ENCODE data around the gene CCS. TPM values are rescaled to one million over a fixed set of nuclear protein-coding genes. Genes with fewer than 3 reads are reported as not detected.

CCS gene
- polyA plus RNA-seq, 3 donors from 2014 or later: 34.3 to 52.8 (median 41.7) TPM

GRCh38 chr11:66612458-66612857, 19.5 kb downstream of the CCS start:
- H3K4me3 Mint-ChIP-seq: no peak overlapping the region
- H3K36me3 Mint-ChIP-seq: no peaks in the 10 kb centered on the region
- H3K4me1 Mint-ChIP-seq: peaks cover 31 to 36% of the 10 kb centered on the region in 2 donors
- peaks cover 12 to 14% (median 13%) of the 10 kb centered on the region in 3 donors for H3K27me3 Mint-ChIP-seq (ENCODE audit: low read depth in 3 of 3)
- H3K27ac Mint-ChIP-seq: no peak overlapping the region
- no peaks in the 10 kb centered on the region for H3K9me3 Mint-ChIP-seq
- DNase-seq: no peak

- peaks cover 47 to 52% of the 10 kb centered on the region in 2 donors for H3K4me1 Mint-ChIP-seq
These were observed 21.1 kb downstream of the CCS start for GRCh38 chr11:66614073-66614472.

GRCh38 chr11:66616379-66617154, 23.6 kb downstream of the CCS start, which contains the start of gene RBM14:
RBM14 (plus strand) TSS chr11:66616630; CDS start chr11:66616721, 91 bp downstream.
- peak within 1 kb of the TSS; percentile 96 to 99 (median 98) for H3K27ac Mint-ChIP-seq
- H3K4me3 Mint-ChIP-seq: peak within 1 kb of the TSS; percentile 97 to 99 (median 98)
- H3K4me1 Mint-ChIP-seq: peaks cover 54 to 62% of the 10 kb centered on the region in 2 donors
- DNase-seq: peak; percentile 99
- peaks cover 14 to 28% (median 23%) of the 10 kb centered on the region in 3 donors for H3K27me3 Mint-ChIP-seq (ENCODE audit: low read depth in 3 of 3)
- H3K36me3 Mint-ChIP-seq: peaks cover 0 to 4% (median 0%) of the 10 kb centered on the region in 3 donors
- H3K9me3 Mint-ChIP-seq: no peaks in the 10 kb centered on the region

More at GRCh38 chr11:66614073-66614472, 21.1 kb downstream of the CCS start:
- Mint-ChIP-seq H3K9me3 (no peaks in the 10 kb centered on the region), H3K4me3 (no peak overlapping the region), H3K27ac (no peak overlapping the region), H3K36me3 (peaks cover 0 to 4% (median 0%) of the 10 kb centered on the region in 3 donors), H3K27me3 (ENCODE audit: low read depth in 3 of 3) (peaks cover 14 to 26% (median 22%) of the 10 kb centered on the region in 3 donors)
- DNase-seq: no peak

- peaks cover 61 to 69% of the 10 kb centered on the region in 2 donors for H3K4me1 Mint-ChIP-seq
- H3K4me3 Mint-ChIP-seq: peak overlapping the region; percentile 97 to 99 (median 98)
- peaks cover 0 to 4% (median 0%) of the 10 kb centered on the region in 3 donors for H3K36me3 Mint-ChIP-seq
- H3K9me3 Mint-ChIP-seq: no peaks in the 10 kb centered on the region
- DNase-seq: no peak
- peaks cover 14 to 30% (median 23%) of the 10 kb centered on the region in 3 donors for H3K27me3 Mint-ChIP-seq (ENCODE audit: low read depth in 3 of 3)
- peak overlapping the region; percentile 96 to 99 (median 98) for H3K27ac Mint-ChIP-seq
These were observed 24.3 kb downstream of the CCS start for GRCh38 chr11:66617155-66617834.

- peak; percentile 49 to 66 (median 60) for DNase-seq
- peaks cover 0 to 10% (median 3%) of the 10 kb centered on the region in 3 donors for H3K36me3 Mint-ChIP-seq
These were observed 26.1 kb downstream of the CCS start for GRCh38 chr11:66619080-66619554.

GRCh38 chr11:66624450-66624849, 31.5 kb downstream of the CCS start:
- DNase-seq: no peak
- H3K9me3 Mint-ChIP-seq: no peaks in the 10 kb centered on the region
- no peak overlapping the region for H3K27ac Mint-ChIP-seq
- peaks cover 7 to 24% (median 7%) of the 10 kb centered on the region in 3 donors for H3K27me3 Mint-ChIP-seq (ENCODE audit: low read depth in 3 of 3)
- H3K36me3 Mint-ChIP-seq: peaks cover 4 to 34% (median 7%) of the 10 kb centered on the region in 3 donors
- H3K4me3 Mint-ChIP-seq: no peak overlapping the region
- peaks cover 72% of the 10 kb centered on the region in 2 donors for H3K4me1 Mint-ChIP-seq

More at GRCh38 chr11:66619080-66619554, 26.1 kb downstream of the CCS start:
- Mint-ChIP-seq H3K27me3 (ENCODE audit: low read depth in 3 of 3) (peaks cover 14 to 37% (median 23%) of the 10 kb centered on the region in 3 donors), H3K4me3 (peak overlapping the region; percentile 97 to 99 (median 98)), H3K27ac (peak overlapping the region; percentile 96 to 99 (median 98)), H3K4me1 (peaks cover 79 to 88% of the 10 kb centered on the region in 2 donors), H3K9me3 (no peaks in the 10 kb centered on the region)

GRCh38 chr11:66625041-66625751, 32.2 kb downstream of the CCS start:
- no peak overlapping the region for H3K27ac Mint-ChIP-seq
- DNase-seq: no peak

GRCh38 chr11:66625752-66626149, 32.8 kb downstream of the CCS start:
- Mint-ChIP-seq H3K27me3 (ENCODE audit: low read depth in 3 of 3) (peaks cover 7 to 24% (median 10%) of the 10 kb centered on the region in 3 donors), H3K36me3 (peaks cover 4 to 39% (median 7%) of the 10 kb centered on the region in 3 donors), H3K4me3 (no peak overlapping the region), H3K4me1 (peaks cover 64 to 69% of the 10 kb centered on the region in 2 donors), H3K27ac (no peak overlapping the region), H3K9me3 (no peaks in the 10 kb centered on the region)
- no peak for DNase-seq

More at GRCh38 chr11:66625041-66625751, 32.2 kb downstream of the CCS start:
- H3K4me1 Mint-ChIP-seq: peaks cover 68 to 72% of the 10 kb centered on the region in 2 donors
- no peak overlapping the region for H3K4me3 Mint-ChIP-seq
- no peaks in the 10 kb centered on the region for H3K9me3 Mint-ChIP-seq
- H3K36me3 Mint-ChIP-seq: peaks cover 4 to 38% (median 7%) of the 10 kb centered on the region in 3 donors
- H3K27me3 Mint-ChIP-seq (ENCODE audit: low read depth in 3 of 3): peaks cover 7 to 24% (median 10%) of the 10 kb centered on the region in 3 donors

GRCh38 chr11:66626382-66626781, 33.4 kb downstream of the CCS start:
- H3K27ac Mint-ChIP-seq: peak overlapping the region in 1 of 6 donors; percentile 71
- H3K36me3 Mint-ChIP-seq: peaks cover 4 to 39% (median 7%) of the 10 kb centered on the region in 3 donors
- H3K27me3 Mint-ChIP-seq (ENCODE audit: low read depth in 3 of 3): peaks cover 7 to 24% (median 10%) of the 10 kb centered on the region in 3 donors
- H3K4me3 Mint-ChIP-seq: no peak overlapping the region
- H3K9me3 Mint-ChIP-seq: no peaks in the 10 kb centered on the region
- no peak for DNase-seq
- peaks cover 58 to 63% of the 10 kb centered on the region in 2 donors for H3K4me1 Mint-ChIP-seq

- H3K27me3 Mint-ChIP-seq (ENCODE audit: low read depth in 3 of 3): peaks cover 7 to 23% (median 10%) of the 10 kb centered on the region in 3 donors
- no peak overlapping the region for H3K27ac Mint-ChIP-seq
- no peak overlapping the region for H3K4me3 Mint-ChIP-seq
- DNase-seq: no peak
- H3K9me3 Mint-ChIP-seq: no peaks in the 10 kb centered on the region
- peaks cover 54 to 61% of the 10 kb centered on the region in 2 donors for H3K4me1 Mint-ChIP-seq
- H3K36me3 Mint-ChIP-seq: peaks cover 4 to 39% (median 7%) of the 10 kb centered on the region in 3 donors
These were observed 33.9 kb downstream of the CCS start for GRCh38 chr11:66626926-66627325.

GRCh38 chr11:66628061-66628603, 35.1 kb downstream of the CCS start:
- Mint-ChIP-seq H3K4me1 (peaks cover 46 to 54% of the 10 kb centered on the region in 2 donors), H3K4me3 (no peak overlapping the region), H3K36me3 (peaks cover 4 to 39% (median 7%) of the 10 kb centered on the region in 3 donors), H3K27me3 (ENCODE audit: low read depth in 3 of 3) (peaks cover 7 to 23% (median 12%) of the 10 kb centered on the region in 3 donors), H3K9me3 (no peaks in the 10 kb centered on the region), H3K27ac (peak overlapping the region; percentile 11 to 46 (median 30))
- DNase-seq: no peak

- H3K4me1 Mint-ChIP-seq: peaks cover 37 to 45% of the 10 kb centered on the region in 2 donors
- H3K27ac Mint-ChIP-seq: peak overlapping the region in 1 of 6 donors; percentile 37
- no peak for DNase-seq
- no peaks in the 10 kb centered on the region for H3K9me3 Mint-ChIP-seq
- H3K27me3 Mint-ChIP-seq (ENCODE audit: low read depth in 3 of 3): peaks cover 7 to 15% (median 12%) of the 10 kb centered on the region in 3 donors
- H3K36me3 Mint-ChIP-seq: peaks cover 4 to 33% (median 4%) of the 10 kb centered on the region in 3 donors
- H3K4me3 Mint-ChIP-seq: no peak overlapping the region
These were observed 36.4 kb downstream of the CCS start for GRCh38 chr11:66629356-66629755.

Data from immature natural killer cell (primary cell).